B cell (primary cell): ENCODE data around the gene SMYD2.

Experiments
- CTCF ChIP-seq: fragments of 200-600 bp; IDR thresholded peaks from one replicate; pipeline ENCODE4 v1.8.0; 2022; ENCODE audit warnings: antibody characterized with exemption, mild to moderate bottlenecking
- EZH2 ChIP-seq: IDR thresholded peaks from 2 replicates; pipeline ENCODE4 v1.6.1; 2012; ENCODE audit warnings: borderline replicate concordance, low read depth, mild to moderate bottlenecking, moderate library complexity, low read length; ENCODE audit not compliant: insufficient read depth, poor library complexity, severe bottlenecking

GRCh38 chr1:214312530-214313051, 31.6 kb downstream of the SMYD2 start:
- no peak for TF ChIP-seq CTCF
- no peak for TF ChIP-seq EZH2
